ENCODE measurements around the gene ATG13. TPM values are rescaled to one million over a fixed set of nuclear protein-coding genes. Genes with fewer than 3 reads are reported as not detected.

ATG13 gene
- total RNA-seq, 4 donors from 2014 or later = 68.8 to 94.3 (median 90.2) TPM

DNA sequence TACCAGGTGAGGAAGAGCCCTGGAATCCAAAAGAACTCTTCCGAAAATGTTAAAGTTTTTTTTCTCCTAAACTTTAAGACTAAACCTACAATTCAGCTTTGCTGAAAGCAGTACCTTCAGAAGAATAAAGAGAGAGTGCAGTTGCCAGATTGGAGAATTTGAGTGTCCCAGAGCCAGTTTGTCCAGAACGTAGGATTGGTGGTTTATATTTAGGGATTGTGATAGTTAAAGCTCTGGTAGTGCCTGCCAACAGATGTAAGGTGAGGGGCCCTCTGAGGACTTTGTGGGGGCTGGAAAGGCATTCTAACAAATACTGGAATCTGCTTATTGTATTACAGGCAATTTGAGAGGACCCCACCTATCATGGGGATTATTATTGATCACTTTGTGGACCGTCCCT lies 39.8 kb downstream of the ATG13 start:
- DNase-seq (ENCODE audit: low spot score in 2 of 2) = no peak
- Histone ChIP-seq H3K9me3 (no peaks in the 10 kb centered on the region), H3K4me1 (peaks cover 4% of the 10 kb centered on the region), H3K4me3 (no peak overlapping the region), H3K27ac (no peak overlapping the region), H3K27me3 (no peaks in the 10 kb centered on the region), H3K36me3 (peaks cover 92% of the 10 kb centered on the region)
- 92% methylated on average over 3 of the region's 3 CpGs for WGBS
- TF ChIP-seq POLR2AphosphoS5 (IDR thresholded peaks at IDR 0.05) (no peak), EP300 (IDR thresholded peaks at IDR 0.05) (no peak), POLR2A (IDR thresholded peaks at IDR 0.05) (no peak)
- TF ChIP-seq, protein P1, sequence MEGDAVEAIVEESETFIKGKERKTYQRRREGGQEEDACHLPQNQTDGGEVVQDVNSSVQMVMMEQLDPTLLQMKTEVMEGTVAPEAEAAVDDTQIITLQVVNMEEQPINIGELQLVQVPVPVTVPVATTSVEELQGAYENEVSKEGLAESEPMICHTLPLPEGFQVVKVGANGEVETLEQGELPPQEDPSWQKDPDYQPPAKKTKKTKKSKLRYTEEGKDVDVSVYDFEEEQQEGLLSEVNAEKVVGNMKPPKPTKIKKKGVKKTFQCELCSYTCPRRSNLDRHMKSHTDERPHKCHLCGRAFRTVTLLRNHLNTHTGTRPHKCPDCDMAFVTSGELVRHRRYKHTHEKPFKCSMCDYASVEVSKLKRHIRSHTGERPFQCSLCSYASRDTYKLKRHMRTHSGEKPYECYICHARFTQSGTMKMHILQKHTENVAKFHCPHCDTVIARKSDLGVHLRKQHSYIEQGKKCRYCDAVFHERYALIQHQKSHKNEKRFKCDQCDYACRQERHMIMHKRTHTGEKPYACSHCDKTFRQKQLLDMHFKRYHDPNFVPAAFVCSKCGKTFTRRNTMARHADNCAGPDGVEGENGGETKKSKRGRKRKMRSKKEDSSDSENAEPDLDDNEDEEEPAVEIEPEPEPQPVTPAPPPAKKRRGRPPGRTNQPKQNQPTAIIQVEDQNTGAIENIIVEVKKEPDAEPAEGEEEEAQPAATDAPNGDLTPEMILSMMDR (IDR thresholded peaks at IDR 0.05) = no peak

GRCh38 chr11:46658259-46658658 lies 40.9 kb downstream of the ATG13 start:
- Histone ChIP-seq H3K9me3 (no peaks in the 10 kb centered on the region), H3K27ac (no peak overlapping the region), H3K4me3 (no peak overlapping the region), H3K27me3 (no peaks in the 10 kb centered on the region), H3K4me1 (peaks cover 4% of the 10 kb centered on the region), H3K36me3 (peaks cover 91% of the 10 kb centered on the region)
- DNase-seq (ENCODE audit: low spot score in 2 of 2) = peak in 1 of 2 donors; percentile 77
- TF ChIP-seq, protein P1 (IDR thresholded peaks at IDR 0.05) = no peak
- TF ChIP-seq POLR2AphosphoS5 (IDR thresholded peaks at IDR 0.05) = no peak
- no peak for TF ChIP-seq EP300 (IDR thresholded peaks at IDR 0.05)
- no peak for TF ChIP-seq POLR2A (IDR thresholded peaks at IDR 0.05)
- WGBS = 77% methylated on average over 4 of the region's 4 CpGs

DNA sequence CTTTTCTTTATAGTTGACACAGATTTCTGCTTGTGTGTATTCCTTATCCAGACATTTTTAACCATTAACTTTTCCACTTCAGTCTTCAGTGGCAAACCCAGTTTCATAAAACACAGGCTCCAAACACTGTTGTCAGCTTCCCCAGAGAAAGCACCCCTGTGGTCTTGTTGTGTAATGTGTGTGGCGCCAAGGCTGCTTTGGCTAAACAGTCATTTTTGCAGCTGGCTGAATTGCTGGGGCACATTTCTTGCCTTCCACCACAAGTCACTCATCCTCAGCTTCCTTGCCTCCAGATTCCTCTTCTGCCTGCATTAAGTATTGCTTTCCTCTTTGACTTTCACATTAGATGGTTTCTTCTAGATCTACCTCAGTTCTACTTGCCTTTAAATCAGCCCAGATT lies 42.6 kb downstream of the ATG13 start:
- H3K36me3 ChIP-seq = peaks cover 93% of the 10 kb centered on the region
- no peaks in the 10 kb centered on the region for H3K27me3 ChIP-seq
- no peak overlapping the region for H3K4me3 ChIP-seq
- 94% methylated on average over 1 of the region's 1 CpG for WGBS
- peak in 1 of 2 donors; percentile 68 for DNase-seq (ENCODE audit: low spot score in 2 of 2)
- H3K27ac ChIP-seq = no peak overlapping the region
- TF ChIP-seq POLR2A (IDR thresholded peaks at IDR 0.05) (no peak), EP300 (IDR thresholded peaks at IDR 0.05) (no peak), POLR2AphosphoS5 (IDR thresholded peaks at IDR 0.05) (no peak)
- H3K4me1 ChIP-seq = peaks cover 4% of the 10 kb centered on the region
- no peaks in the 10 kb centered on the region for H3K9me3 ChIP-seq

- Histone ChIP-seq H3K4me3 (no peak overlapping the region), H3K9me3 (no peaks in the 10 kb centered on the region), H3K36me3 (peaks cover 93% of the 10 kb centered on the region), H3K27me3 (no peaks in the 10 kb centered on the region), H3K27ac (no peak overlapping the region), H3K4me1 (peaks cover 6% of the 10 kb centered on the region)
- no peak for DNase-seq (ENCODE audit: low spot score in 2 of 2)
- TF ChIP-seq, protein P1 (IDR thresholded peaks at IDR 0.05) = no peak
Observed at GRCh38 chr11:46661836-46662235, 44.5 kb downstream of the ATG13 start.

DNA sequence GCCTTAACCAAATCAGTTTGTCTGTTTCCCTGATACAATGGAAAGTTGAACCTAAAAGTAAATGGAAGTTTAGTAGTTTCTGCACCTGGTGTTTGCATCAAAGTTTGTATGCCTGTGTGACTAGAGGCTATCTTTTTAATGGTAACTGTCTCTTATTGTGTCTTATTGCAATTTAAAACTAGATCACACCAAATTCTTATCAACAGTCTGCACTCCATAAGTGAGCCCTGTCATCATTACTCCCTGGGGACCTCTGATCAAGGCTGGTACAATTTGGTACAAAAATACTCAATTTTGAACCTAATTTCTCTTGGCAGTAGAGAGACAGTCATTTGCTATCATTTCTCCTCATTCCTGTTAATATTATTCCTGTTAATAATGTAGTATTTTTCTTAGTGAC lies 45.0 kb downstream of the ATG13 start:
- H3K4me1 ChIP-seq = peaks cover 11% of the 10 kb centered on the region
- H3K9me3 ChIP-seq = no peaks in the 10 kb centered on the region
- H3K27ac ChIP-seq = no peak overlapping the region
- no peak overlapping the region for H3K4me3 ChIP-seq
- peaks cover 93% of the 10 kb centered on the region for H3K36me3 ChIP-seq
- no peaks in the 10 kb centered on the region for H3K27me3 ChIP-seq
- DNase-seq (ENCODE audit: low spot score in 2 of 2) = no peak
- TF ChIP-seq POLR2A (IDR thresholded peaks at IDR 0.05) = no peak
- TF ChIP-seq POLR2AphosphoS5 (IDR thresholded peaks at IDR 0.05) = no peak
- TF ChIP-seq, protein P1 (IDR thresholded peaks at IDR 0.05) = no peak
- TF ChIP-seq EP300 (IDR thresholded peaks at IDR 0.05) = no peak

DNA sequence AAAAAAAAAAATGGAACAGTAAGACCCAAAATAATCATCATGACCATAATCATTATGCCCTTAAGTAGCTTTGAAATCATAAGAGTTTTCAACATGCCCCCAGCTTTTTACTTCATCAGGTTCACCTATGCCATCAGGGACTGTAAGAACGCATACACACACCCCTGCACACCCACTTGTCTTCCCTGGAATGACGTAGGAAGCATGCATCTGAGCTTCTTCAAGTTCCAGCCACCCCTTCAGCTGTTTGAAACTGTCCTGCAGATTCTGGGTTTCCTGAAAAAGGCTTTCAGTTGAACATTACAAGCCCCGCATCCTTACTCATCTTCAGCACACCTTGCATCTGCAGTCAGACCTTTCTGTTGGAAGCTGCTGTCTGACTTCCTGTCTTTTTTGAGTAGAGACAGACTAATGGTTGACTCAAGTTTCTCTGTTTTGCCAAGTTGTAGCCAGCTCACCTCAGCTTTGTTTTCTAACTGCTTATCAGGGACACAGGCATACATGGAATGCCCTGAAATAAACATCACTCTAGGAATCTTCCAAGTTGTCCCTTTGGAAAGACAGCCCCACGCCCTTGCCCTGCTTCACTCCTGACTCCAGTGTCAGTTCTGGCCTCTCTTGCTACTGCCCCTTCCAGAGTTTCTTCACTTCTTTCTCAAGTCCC lies 46.1 kb downstream of the ATG13 start:
- H3K27me3 ChIP-seq = no peaks in the 10 kb centered on the region
- H3K27ac ChIP-seq = no peak overlapping the region
- no peaks in the 10 kb centered on the region for H3K9me3 ChIP-seq
- TF ChIP-seq POLR2A (IDR thresholded peaks at IDR 0.05) = no peak
- TF ChIP-seq EP300 (IDR thresholded peaks at IDR 0.05) = no peak
- TF ChIP-seq, protein P1 (IDR thresholded peaks at IDR 0.05) = no peak
- no peak for TF ChIP-seq POLR2AphosphoS5 (IDR thresholded peaks at IDR 0.05)
- H3K4me1 ChIP-seq = peaks cover 11% of the 10 kb centered on the region
- H3K36me3 ChIP-seq = peaks cover 93% of the 10 kb centered on the region
- 75% methylated on average over 4 of the region's 4 CpGs for WGBS
- H3K4me3 ChIP-seq = no peak overlapping the region
- DNase-seq (ENCODE audit: low spot score in 2 of 2) = peak in 1 of 2 donors; percentile 18
